ENCODE measurements around the gene EVPL. TPM values are rescaled to one million over a fixed set of nuclear protein-coding genes. Genes with fewer than 3 reads are reported as not detected.

The EVPL gene
- total and polyA plus RNA-seq, 4 donors: 0.17 to 0.90 (median 0.55) TPM

GRCh38 chr17:76009969-76010661 lies 17.0 kb downstream of the EVPL start:
- no peaks in the 10 kb centered on the region for H3K9me3 ChIP-seq (ENCODE audit: control insufficient read depth, insufficient read depth, low read length)
- DNase-seq (ENCODE audit: low read depth in 4 of 6, low spot score in 6 of 6): no peak
- H3K4me1 ChIP-seq (ENCODE audit: control insufficient read depth, insufficient read depth, low read length): peaks cover 18% of the 10 kb centered on the region
- H3K27ac ChIP-seq (ENCODE audit: low read depth, low read length): no peak overlapping the region
- no peaks in the 10 kb centered on the region for H3K27me3 ChIP-seq (ENCODE audit: control insufficient read depth, insufficient read depth, low read length)
- peaks cover 39% of the 10 kb centered on the region for H3K36me3 ChIP-seq (ENCODE audit: control insufficient read depth, insufficient read depth, low read length)
- H3K4me3 ChIP-seq (ENCODE audit: low read depth, low read length): no peak overlapping the region
- 88% methylated on average over 19 of the region's 21 CpGs for WGBS (ENCODE audit: insufficient coverage)

- H3K9me3 ChIP-seq (ENCODE audit: control insufficient read depth, insufficient read depth, low read length): no peaks in the 10 kb centered on the region
- 93% methylated on average over 20 of the region's 20 CpGs for WGBS (ENCODE audit: insufficient coverage)
- no peaks in the 10 kb centered on the region for H3K27me3 ChIP-seq (ENCODE audit: control insufficient read depth, insufficient read depth, low read length)
- no peak overlapping the region for H3K27ac ChIP-seq (ENCODE audit: low read depth, low read length)
- H3K4me3 ChIP-seq (ENCODE audit: low read depth, low read length): no peak overlapping the region
- no peak for DNase-seq (ENCODE audit: low read depth in 4 of 6, low spot score in 6 of 6)
- peaks cover 46% of the 10 kb centered on the region for H3K36me3 ChIP-seq (ENCODE audit: control insufficient read depth, insufficient read depth, low read length)
- H3K4me1 ChIP-seq (ENCODE audit: control insufficient read depth, insufficient read depth, low read length): peaks cover 16% of the 10 kb centered on the region
Observed at GRCh38 chr17:76009447-76009846, 17.7 kb downstream of the EVPL start.

GRCh38 chr17:76008630-76009425 lies 18.3 kb downstream of the EVPL start:
- WGBS (ENCODE audit: insufficient coverage): 93% methylated on average over 55 of the region's 56 CpGs

GRCh38 chr17:76008208-76008607 lies 18.9 kb downstream of the EVPL start:
- 95% methylated on average over 36 of the region's 36 CpGs for WGBS (ENCODE audit: insufficient coverage)
- no peaks in the 10 kb centered on the region for H3K9me3 ChIP-seq (ENCODE audit: control insufficient read depth, insufficient read depth, low read length)

More at GRCh38 chr17:76008630-76009425, 18.3 kb downstream of the EVPL start:
- Histone ChIP-seq H3K27ac (ENCODE audit: low read depth, low read length) (no peak overlapping the region), H3K27me3 (ENCODE audit: control insufficient read depth, insufficient read depth, low read length) (no peaks in the 10 kb centered on the region), H3K4me3 (ENCODE audit: low read depth, low read length) (no peak overlapping the region), H3K36me3 (ENCODE audit: control insufficient read depth, insufficient read depth, low read length) (peaks cover 52% of the 10 kb centered on the region), H3K9me3 (ENCODE audit: control insufficient read depth, insufficient read depth, low read length) (no peaks in the 10 kb centered on the region), H3K4me1 (ENCODE audit: control insufficient read depth, insufficient read depth, low read length) (peaks cover 11% of the 10 kb centered on the region)
- DNase-seq (ENCODE audit: low read depth in 4 of 6, low spot score in 6 of 6): no peak

GRCh38 chr17:76007850-76008165 lies 19.3 kb downstream of the EVPL start:
- 91% methylated on average over 15 of the region's 16 CpGs for WGBS (ENCODE audit: insufficient coverage)
- Histone ChIP-seq H3K36me3 (ENCODE audit: control insufficient read depth, insufficient read depth, low read length) (peaks cover 53% of the 10 kb centered on the region), H3K9me3 (ENCODE audit: control insufficient read depth, insufficient read depth, low read length) (no peaks in the 10 kb centered on the region), H3K4me3 (ENCODE audit: low read depth, low read length) (no peak overlapping the region), H3K27me3 (ENCODE audit: control insufficient read depth, insufficient read depth, low read length) (no peaks in the 10 kb centered on the region), H3K27ac (ENCODE audit: low read depth, low read length) (no peak overlapping the region), H3K4me1 (ENCODE audit: control insufficient read depth, insufficient read depth, low read length) (peaks cover 11% of the 10 kb centered on the region)
- no peak for DNase-seq (ENCODE audit: low read depth in 4 of 6, low spot score in 6 of 6)

More at GRCh38 chr17:76008208-76008607, 18.9 kb downstream of the EVPL start:
- no peak for DNase-seq (ENCODE audit: low read depth in 4 of 6, low spot score in 6 of 6)
- peaks cover 53% of the 10 kb centered on the region for H3K36me3 ChIP-seq (ENCODE audit: control insufficient read depth, insufficient read depth, low read length)
- H3K27me3 ChIP-seq (ENCODE audit: control insufficient read depth, insufficient read depth, low read length): no peaks in the 10 kb centered on the region
- no peak overlapping the region for H3K27ac ChIP-seq (ENCODE audit: low read depth, low read length)
- no peak overlapping the region for H3K4me3 ChIP-seq (ENCODE audit: low read depth, low read length)
- H3K4me1 ChIP-seq (ENCODE audit: control insufficient read depth, insufficient read depth, low read length): peaks cover 11% of the 10 kb centered on the region

- H3K4me1 ChIP-seq (ENCODE audit: control insufficient read depth, insufficient read depth, low read length): peaks cover 11% of the 10 kb centered on the region
- H3K27ac ChIP-seq (ENCODE audit: low read depth, low read length): no peak overlapping the region
- H3K36me3 ChIP-seq (ENCODE audit: control insufficient read depth, insufficient read depth, low read length): peaks cover 58% of the 10 kb centered on the region
- H3K9me3 ChIP-seq (ENCODE audit: control insufficient read depth, insufficient read depth, low read length): no peaks in the 10 kb centered on the region
- H3K27me3 ChIP-seq (ENCODE audit: control insufficient read depth, insufficient read depth, low read length): no peaks in the 10 kb centered on the region
- no peak for DNase-seq (ENCODE audit: low read depth in 4 of 6, low spot score in 6 of 6)
- H3K4me3 ChIP-seq (ENCODE audit: low read depth, low read length): no peak overlapping the region
- WGBS (ENCODE audit: insufficient coverage): 92% methylated on average over 39 of the region's 39 CpGs
Observed at GRCh38 chr17:76007131-76007849, 19.8 kb downstream of the EVPL start.

- peaks cover 11% of the 10 kb centered on the region for H3K4me1 ChIP-seq (ENCODE audit: control insufficient read depth, insufficient read depth, low read length)
- no peaks in the 10 kb centered on the region for H3K9me3 ChIP-seq (ENCODE audit: control insufficient read depth, insufficient read depth, low read length)
- no peak overlapping the region for H3K4me3 ChIP-seq (ENCODE audit: low read depth, low read length)
- H3K36me3 ChIP-seq (ENCODE audit: control insufficient read depth, insufficient read depth, low read length): peaks cover 76% of the 10 kb centered on the region
- no peak overlapping the region for H3K27ac ChIP-seq (ENCODE audit: low read depth, low read length)
- H3K27me3 ChIP-seq (ENCODE audit: control insufficient read depth, insufficient read depth, low read length): no peaks in the 10 kb centered on the region
- WGBS (ENCODE audit: insufficient coverage): 33% methylated on average over 14 of the region's 16 CpGs
- peak; percentile 7 to 72 (median 26) for DNase-seq (ENCODE audit: low read depth in 4 of 6, low spot score in 6 of 6)
Observed at GRCh38 chr17:76005263-76006149, 21.6 kb downstream of the EVPL start.

GRCh38 chr17:76004750-76005262 lies 22.3 kb downstream of the EVPL start:
- H3K4me3 ChIP-seq (ENCODE audit: low read depth, low read length): no peak overlapping the region
- no peak for DNase-seq (ENCODE audit: low read depth in 4 of 6, low spot score in 6 of 6)

GRCh38 chr17:76003915-76004314 lies 23.2 kb downstream of the EVPL start:
- DNase-seq (ENCODE audit: low read depth in 4 of 6, low spot score in 6 of 6): no peak
- Histone ChIP-seq H3K36me3 (ENCODE audit: control insufficient read depth, insufficient read depth, low read length) (peaks cover 75% of the 10 kb centered on the region), H3K4me1 (ENCODE audit: control insufficient read depth, insufficient read depth, low read length) (peaks cover 11% of the 10 kb centered on the region), H3K9me3 (ENCODE audit: control insufficient read depth, insufficient read depth, low read length) (no peaks in the 10 kb centered on the region), H3K27me3 (ENCODE audit: control insufficient read depth, insufficient read depth, low read length) (no peaks in the 10 kb centered on the region), H3K4me3 (ENCODE audit: low read depth, low read length) (no peak overlapping the region), H3K27ac (ENCODE audit: low read depth, low read length) (no peak overlapping the region)
- WGBS (ENCODE audit: insufficient coverage): 94% methylated on average over 6 of the region's 6 CpGs

More at GRCh38 chr17:76004750-76005262, 22.3 kb downstream of the EVPL start:
- Histone ChIP-seq H3K36me3 (ENCODE audit: control insufficient read depth, insufficient read depth, low read length) (peaks cover 80% of the 10 kb centered on the region), H3K27ac (ENCODE audit: low read depth, low read length) (no peak overlapping the region), H3K4me1 (ENCODE audit: control insufficient read depth, insufficient read depth, low read length) (peaks cover 11% of the 10 kb centered on the region), H3K9me3 (ENCODE audit: control insufficient read depth, insufficient read depth, low read length) (no peaks in the 10 kb centered on the region), H3K27me3 (ENCODE audit: control insufficient read depth, insufficient read depth, low read length) (no peaks in the 10 kb centered on the region)
- WGBS (ENCODE audit: insufficient coverage): 86% methylated on average over 5 of the region's 8 CpGs

Measured in spinal cord (tissue), 10 donors.